Measurements from ENCODE around the gene HOXA5.

- TF ChIP-seq, protein P1, sequence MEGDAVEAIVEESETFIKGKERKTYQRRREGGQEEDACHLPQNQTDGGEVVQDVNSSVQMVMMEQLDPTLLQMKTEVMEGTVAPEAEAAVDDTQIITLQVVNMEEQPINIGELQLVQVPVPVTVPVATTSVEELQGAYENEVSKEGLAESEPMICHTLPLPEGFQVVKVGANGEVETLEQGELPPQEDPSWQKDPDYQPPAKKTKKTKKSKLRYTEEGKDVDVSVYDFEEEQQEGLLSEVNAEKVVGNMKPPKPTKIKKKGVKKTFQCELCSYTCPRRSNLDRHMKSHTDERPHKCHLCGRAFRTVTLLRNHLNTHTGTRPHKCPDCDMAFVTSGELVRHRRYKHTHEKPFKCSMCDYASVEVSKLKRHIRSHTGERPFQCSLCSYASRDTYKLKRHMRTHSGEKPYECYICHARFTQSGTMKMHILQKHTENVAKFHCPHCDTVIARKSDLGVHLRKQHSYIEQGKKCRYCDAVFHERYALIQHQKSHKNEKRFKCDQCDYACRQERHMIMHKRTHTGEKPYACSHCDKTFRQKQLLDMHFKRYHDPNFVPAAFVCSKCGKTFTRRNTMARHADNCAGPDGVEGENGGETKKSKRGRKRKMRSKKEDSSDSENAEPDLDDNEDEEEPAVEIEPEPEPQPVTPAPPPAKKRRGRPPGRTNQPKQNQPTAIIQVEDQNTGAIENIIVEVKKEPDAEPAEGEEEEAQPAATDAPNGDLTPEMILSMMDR (IDR thresholded peaks at IDR 0.05): no peak
- TF ChIP-seq POLR2A (IDR thresholded peaks at IDR 0.05) (no peak), EP300 (IDR thresholded peaks at IDR 0.05; ENCODE audit: low read depth) (no peak), POLR2AphosphoS5 (IDR thresholded peaks at IDR 0.05) (no peak)
Observed at GRCh38 chr7:27128776-27129728, 14.4 kb downstream of the HOXA5 start.
